Activated naive CD4-positive, alpha-beta T cell (primary cell): Measurements from ENCODE around the gene SYP.

Experiments
- DNase-seq, 4 experiments: peaks; one replicate each; lab custom pipeline; 2025; lab: John Stamatoyannopoulos, UW

SYP gene

GRCh38 chrX:49220100-49220499 lies 20.1 kb upstream of the SYP start:
- DNase-seq: no peak

DNA sequence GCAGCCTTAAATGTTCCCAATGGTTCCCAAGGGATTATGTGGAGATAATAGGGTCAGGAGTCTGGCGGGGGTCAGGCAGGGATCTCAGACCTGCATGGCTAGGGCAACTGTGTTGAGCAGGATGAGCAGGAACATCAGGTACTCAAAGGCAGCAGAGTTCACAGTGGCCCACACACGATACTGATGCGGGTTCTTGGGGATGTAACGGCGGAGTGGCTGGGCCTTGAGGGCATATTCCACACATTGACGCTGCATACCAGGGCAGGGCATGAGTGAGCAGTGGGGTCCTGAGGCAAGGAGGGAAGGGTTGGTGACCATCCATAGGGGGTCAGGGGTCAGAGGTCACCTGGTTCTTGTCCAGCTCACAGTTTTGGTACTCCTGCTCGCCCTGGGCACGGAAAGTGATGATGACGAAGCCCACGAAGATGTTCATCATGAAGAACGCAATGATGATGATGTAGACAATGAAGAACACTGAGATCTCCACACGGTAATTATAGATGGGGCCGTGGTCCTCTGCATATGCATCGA lies 15.1 kb upstream of the SYP start:
- no peak for DNase-seq

DNA sequence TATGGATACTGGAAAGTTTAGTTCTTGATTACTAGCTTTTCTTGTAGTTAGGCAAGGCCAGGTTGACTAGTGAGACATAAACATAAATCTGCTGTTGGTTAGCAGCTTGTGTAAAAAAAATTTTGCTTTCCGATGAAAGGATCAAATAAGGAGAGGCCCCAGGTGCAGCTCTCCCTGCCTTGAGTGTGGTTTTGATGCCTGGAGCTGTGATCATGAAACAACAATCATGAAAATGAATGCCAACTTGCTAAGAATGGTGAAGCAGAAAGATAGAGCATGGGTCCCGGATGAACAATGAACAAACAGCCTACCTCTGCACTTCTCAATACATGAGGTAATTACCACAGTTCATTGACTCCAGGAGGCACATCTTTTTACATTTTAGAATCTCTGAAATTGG lies 14.4 kb upstream of the SYP start:
- DNase-seq: no peak

- no peak for DNase-seq
Measured at GRCh38 chrX:49212861-49213260, 12.9 kb upstream of the SYP start.

DNA sequence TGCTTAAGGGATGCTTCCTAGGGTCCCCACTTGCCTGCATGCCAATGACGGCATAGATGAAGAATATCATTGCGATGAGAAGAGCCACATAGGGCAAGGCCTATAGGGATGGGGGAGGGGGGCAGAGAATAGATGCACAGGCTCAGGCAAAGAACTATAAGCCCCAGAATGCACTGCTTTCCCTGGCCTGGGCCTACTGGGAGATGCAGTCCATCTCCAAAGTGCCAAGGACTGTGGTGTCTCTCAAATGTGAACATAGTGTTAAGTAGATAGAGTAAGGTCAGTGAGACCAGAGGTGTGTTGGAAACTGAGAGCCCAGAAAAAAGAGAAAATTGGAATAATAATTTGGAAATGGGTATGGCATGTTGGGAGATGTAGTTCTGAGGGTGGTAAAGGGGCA lies 12.2 kb upstream of the SYP start:
- no peak for DNase-seq

DNA sequence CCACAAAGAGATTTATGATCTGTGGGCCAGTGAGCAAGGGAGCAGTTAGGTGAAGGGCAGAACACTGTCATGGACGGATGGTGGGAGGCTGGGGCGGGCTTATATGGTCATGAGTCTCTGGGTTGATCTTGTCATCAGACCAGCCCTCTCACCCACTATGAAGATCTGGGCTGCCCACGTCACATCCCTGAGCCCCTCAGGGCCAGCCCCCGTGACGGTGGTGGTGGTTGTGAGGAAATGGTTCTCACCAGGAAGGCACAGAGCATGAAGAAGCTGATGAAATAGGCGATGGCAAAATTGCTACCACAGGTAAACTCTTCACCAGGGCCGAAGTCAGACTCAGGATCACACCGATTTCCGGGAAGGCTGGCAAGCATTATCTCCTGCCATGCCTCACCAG lies 11.1 kb upstream of the SYP start:
- DNase-seq: no peak

DNA sequence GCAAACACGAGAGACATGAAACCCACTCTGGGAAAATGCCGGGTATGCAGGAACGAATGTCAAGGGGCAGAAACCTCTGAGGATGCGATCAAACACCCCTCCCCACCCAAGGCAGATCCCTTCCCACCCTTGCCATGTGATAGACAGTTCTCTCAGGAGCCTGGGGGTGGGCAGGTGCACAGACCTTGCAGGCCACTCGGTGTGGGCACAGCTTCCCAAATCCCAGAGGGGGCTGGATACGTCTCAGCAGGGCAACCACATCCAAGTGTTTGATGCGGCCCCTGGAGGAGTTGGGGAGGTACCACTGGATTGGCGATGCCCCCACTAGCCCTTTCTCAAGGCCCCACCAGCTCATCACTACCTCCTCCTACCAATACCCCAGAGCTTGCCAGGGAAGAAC lies 10.4 kb upstream of the SYP start:
- no peak for DNase-seq

- no peak for DNase-seq
Measured at GRCh38 chrX:49209434-49210251, 9.7 kb upstream of the SYP start.

- no peak for DNase-seq
Measured at GRCh38 chrX:49208399-49208798, 8.4 kb upstream of the SYP start.

DNA sequence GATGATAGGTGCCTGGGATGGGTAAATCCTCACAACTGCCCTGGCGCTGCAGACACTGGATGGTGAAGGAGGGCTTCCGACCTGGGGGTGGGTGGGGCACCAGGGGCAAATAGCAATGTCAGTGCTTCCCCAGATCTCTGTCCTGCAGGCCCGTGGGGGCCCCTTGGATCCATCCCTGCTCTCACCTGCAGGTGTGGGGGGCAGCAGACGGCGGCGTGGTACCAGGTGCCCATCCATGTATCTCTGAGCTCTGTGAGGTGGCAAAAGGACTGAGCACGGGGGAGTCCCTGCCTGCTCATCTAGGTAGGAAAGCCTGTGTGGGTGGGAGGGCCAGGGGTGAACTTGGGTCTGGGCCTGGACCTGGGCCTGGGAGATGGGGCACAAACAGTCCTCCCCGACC lies 6.5 kb upstream of the SYP start:
- no peak for DNase-seq

- DNase-seq: no peak
Measured at GRCh38 chrX:49205443-49205842, 5.5 kb upstream of the SYP start.

DNA sequence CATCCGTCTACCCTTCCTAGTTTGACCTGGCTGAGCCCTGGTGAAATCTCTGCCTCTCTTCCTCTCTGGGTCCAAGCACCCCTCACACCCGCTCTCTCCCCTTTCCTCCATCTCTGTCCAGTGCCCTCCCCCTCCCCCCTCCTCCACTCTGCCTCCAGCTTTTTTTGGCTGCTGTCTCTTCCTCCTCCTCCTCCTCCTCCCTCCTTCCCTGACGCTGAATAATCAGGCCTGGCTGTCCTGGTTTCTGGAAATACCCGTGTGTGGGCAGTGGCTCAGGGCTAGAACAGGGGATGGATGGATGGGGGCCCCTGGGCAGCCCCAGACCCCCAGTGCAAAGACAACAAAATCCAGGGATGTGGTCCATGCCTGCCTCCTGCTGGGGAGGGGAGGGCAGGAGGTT lies 4.7 kb upstream of the SYP start:
- no peak for DNase-seq

- DNase-seq: no peak
Measured at GRCh38 chrX:49204017-49204416, 4.0 kb upstream of the SYP start.

DNA sequence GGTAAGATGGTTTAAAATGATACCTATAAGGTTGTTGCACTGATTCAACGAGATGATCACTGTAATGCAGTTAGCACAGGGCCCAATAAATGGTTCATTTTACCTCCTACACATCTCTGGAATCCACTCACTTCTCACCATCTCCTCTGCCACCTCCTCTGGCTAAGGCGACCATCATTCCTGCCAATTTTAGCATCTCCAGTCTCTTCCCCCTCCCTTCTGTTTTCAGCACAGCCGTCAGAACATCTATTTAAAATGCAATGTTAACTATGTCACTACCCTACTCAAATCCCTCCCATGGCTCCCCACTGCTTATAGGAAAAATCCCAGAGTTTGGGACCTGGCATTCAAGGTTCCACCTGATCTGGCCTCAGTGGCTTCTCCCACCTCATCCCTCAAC lies 3.5 kb upstream of the SYP start:
- no peak for DNase-seq

DNA sequence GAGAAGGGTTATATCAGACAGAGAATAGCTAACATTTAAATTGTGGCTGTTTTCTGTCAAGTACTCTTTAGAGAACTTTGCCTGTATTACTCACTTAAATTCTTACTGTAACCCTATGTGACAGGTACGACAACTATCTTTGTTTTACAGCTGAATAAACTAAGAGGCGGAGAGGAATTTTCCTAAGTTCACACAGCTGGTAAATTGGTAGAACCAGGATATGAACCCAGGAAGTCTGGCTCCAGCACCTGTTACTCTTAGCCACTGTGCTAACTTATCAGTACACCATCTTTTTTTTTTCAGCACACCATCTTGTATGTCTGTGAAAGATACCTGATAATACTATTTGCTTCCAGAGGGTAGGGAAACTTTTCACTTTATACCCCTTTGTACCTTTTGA lies 2.0 kb upstream of the SYP start:
- no peak for DNase-seq

DNA sequence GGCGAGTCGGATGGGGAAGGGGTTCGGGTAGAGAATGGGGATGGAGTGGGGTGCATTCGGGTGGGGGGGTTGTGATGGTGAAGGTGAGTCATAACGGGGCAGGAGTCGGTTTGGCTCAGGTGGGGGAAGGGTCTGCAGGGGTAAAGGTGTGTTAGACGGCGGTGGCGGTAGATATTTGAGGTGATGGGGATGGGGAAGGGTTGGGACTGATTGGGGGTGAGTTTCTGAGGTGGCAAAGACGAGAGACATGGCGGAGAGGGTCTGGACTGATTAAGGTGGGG lies 738 bp downstream of the SYP start:
- DNase-seq: no peak

GRCh38 chrX:49198540-49199314 lies 1.3 kb downstream of the SYP start:
- no peak for DNase-seq

- DNase-seq: no peak
Measured at GRCh38 chrX:49197543-49198087, 2.4 kb downstream of the SYP start.

- DNase-seq: no peak
Measured at GRCh38 chrX:49193542-49193964, 6.4 kb downstream of the SYP start.

DNA sequence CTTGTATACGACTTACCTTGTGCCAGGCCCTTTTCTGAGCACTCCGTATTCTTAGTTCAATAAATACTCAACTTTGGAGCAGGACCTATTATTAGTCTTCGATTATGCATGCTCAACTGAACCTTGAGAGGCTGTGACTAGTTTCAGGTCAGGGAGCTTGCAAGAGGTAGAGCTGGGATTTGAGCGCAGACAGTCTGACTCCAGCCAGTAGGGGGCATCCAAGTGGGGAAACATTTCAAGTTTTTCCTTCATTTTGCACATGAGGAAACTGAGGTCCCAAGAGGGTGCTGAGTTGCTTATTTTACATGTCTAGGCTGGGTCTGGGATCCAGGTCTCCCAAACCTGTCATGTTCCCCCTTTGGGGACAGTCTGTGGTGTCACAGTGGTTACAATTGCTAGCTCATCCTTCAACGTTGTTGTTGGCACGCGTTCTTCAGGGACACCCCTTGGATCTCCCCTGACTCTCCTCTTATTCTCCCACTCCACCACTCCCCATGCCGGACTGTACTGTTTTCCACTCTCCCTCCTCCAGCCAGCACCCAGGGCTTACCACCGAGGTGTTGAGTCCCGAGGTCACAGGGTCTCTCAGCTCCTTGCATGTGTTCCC lies 7.2 kb downstream of the SYP start:
- DNase-seq: no peak

DNA sequence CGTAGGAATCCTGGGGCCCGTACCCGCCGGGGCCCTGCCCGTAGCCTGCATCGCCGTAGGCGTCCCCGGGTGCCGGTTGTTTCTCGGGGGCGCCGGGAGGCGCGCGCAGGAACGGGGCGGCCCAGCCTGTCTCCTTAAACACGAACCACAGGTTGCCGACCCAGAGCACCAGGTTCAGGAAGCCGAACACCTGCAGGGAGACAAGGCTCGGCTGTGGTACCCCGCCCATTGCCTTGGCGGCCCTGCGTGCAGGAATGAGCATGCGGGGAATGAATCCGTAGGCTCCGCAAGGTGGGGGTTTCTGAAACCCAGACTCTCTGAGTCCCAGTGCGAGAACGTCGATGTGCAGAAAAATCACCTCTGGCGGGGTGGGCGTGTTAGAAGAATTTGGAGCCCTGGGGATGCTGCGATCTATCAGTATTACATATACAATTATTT lies 8.4 kb downstream of the SYP start:
- DNase-seq: no peak

GRCh38 chrX:49190821-49191573 lies 9.0 kb downstream of the SYP start:
- peak; percentile 21 to 73 (median 35) for DNase-seq
